22Rv1 (cell line): ENCODE results near the gene ST3GAL5.

Experiments
- CTCF ChIP-seq: fragments of 450-650 bp; IDR thresholded peaks from 2 replicates; pipeline ENCODE4 v1.5.1; 2017; ENCODE audit warnings: mild to moderate bottlenecking
- ZFX ChIP-seq: fragments of 450-650 bp; IDR thresholded peaks from 2 replicates; pipeline ENCODE4 v1.6.1; 2017; ENCODE audit warnings: antibody characterized with exemption, borderline replicate concordance

GRCh38 chr2:85935746-85936208 is 47.0 kb upstream of the ST3GAL5 start:
- TF ChIP-seq CTCF (no peak), ZFX (no peak)
